ENCODE measurements around the gene FAM25A. TPM values are rescaled to one million over a fixed set of nuclear protein-coding genes. Genes with fewer than 3 reads are reported as not detected.
"Not testable (repeated sequence)": the region's sequence is repeated elsewhere in the genome, so short reads cannot be mapped to it uniquely, and the experiment has no call there.

The FAM25A gene
- total RNA-seq, 5 donors from 2014 or later (not counting 1 experiment from before 2014, with no cell fraction given) = not detected

GRCh38 chr10:87007674-87008073 is 12.4 kb upstream of the FAM25A start:
- H3K36me3 Mint-ChIP-seq; H3K27me3 ChIP-seq (replicated peaks in 1 of 2; ENCODE audit: control insufficient read depth in 2 of 2, extremely low read depth in 1 of 2, insufficient read depth in 2 of 2, low read length in 1 of 2); H3K27ac ChIP-seq (ENCODE audit: low read length); ATAC-seq (replicated peaks in 1 of 4); H3K9me3 ChIP-seq; H3K27ac Mint-ChIP-seq; H3K27me3 Mint-ChIP-seq; H3K4me1 ChIP-seq (ENCODE audit: control insufficient read depth in 1 of 2, extremely low read depth in 1 of 2, insufficient read depth in 2 of 2, low read length in 2 of 2); POLR2A ChIA-PET; DNase-seq; H3K9me3 Mint-ChIP-seq; H3K4me3 Mint-ChIP-seq; H3K4me3 ChIP-seq (ENCODE audit: control insufficient read depth in 1 of 2, extremely low read depth in 1 of 2, low read length in 1 of 2); CTCF ChIA-PET; H3K4me1 Mint-ChIP-seq; H3K36me3 ChIP-seq (ENCODE audit: control insufficient read depth in 2 of 2, extremely low read depth in 1 of 2, insufficient read depth in 1 of 2, low read length in 1 of 2): not testable (repeated sequence)
- WGBS (ENCODE audit: insufficient coverage) = no CpG with 5 or more reads among the region's 6 CpGs

DNA sequence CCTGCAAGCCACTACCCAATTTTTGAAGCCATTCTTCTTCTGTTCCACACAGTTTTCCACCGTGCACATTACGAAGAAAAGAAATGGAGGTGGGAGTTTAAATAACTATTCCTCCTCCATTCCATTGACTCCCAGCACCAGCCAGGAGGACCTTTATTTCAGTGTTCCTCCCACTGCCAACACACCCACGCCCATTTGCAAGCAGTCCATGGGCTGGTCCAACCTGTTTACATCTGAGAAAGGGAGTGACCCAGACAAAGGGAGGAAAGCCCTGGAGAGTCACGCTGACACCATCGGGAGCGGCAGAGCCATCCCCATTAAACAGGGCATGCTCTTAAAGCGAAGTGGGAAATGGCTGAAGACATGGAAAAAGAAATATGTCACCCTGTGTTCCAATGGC is 11.8 kb upstream of the FAM25A start:
- ATAC-seq (replicated peaks in 1 of 4); DNase-seq; H3K27ac ChIP-seq (ENCODE audit: low read length); H3K27me3 ChIP-seq (replicated peaks in 1 of 2; ENCODE audit: control insufficient read depth in 2 of 2, extremely low read depth in 1 of 2, insufficient read depth in 2 of 2, low read length in 1 of 2); H3K9me3 Mint-ChIP-seq; H3K27me3 Mint-ChIP-seq; H3K4me3 Mint-ChIP-seq; H3K36me3 ChIP-seq (ENCODE audit: control insufficient read depth in 2 of 2, extremely low read depth in 1 of 2, insufficient read depth in 1 of 2, low read length in 1 of 2); H3K4me1 Mint-ChIP-seq; POLR2A ChIA-PET; H3K27ac Mint-ChIP-seq; CTCF ChIA-PET; H3K36me3 Mint-ChIP-seq; H3K4me3 ChIP-seq (ENCODE audit: control insufficient read depth in 1 of 2, extremely low read depth in 1 of 2, low read length in 1 of 2); H3K9me3 ChIP-seq; H3K4me1 ChIP-seq (ENCODE audit: control insufficient read depth in 1 of 2, extremely low read depth in 1 of 2, insufficient read depth in 2 of 2, low read length in 2 of 2): not testable (repeated sequence)
- 43% methylated on average over 1 of the region's 7 CpGs for WGBS (ENCODE audit: insufficient coverage)

GRCh38 chr10:87009134-87009696 is 10.9 kb upstream of the FAM25A start:
- CTCF ChIA-PET; H3K36me3 ChIP-seq (ENCODE audit: control insufficient read depth in 2 of 2, extremely low read depth in 1 of 2, insufficient read depth in 1 of 2, low read length in 1 of 2); H3K36me3 Mint-ChIP-seq; H3K9me3 Mint-ChIP-seq; DNase-seq; H3K4me3 Mint-ChIP-seq; POLR2A ChIA-PET; H3K9me3 ChIP-seq; H3K27ac Mint-ChIP-seq; H3K27me3 Mint-ChIP-seq; H3K27ac ChIP-seq (ENCODE audit: low read length); H3K4me3 ChIP-seq (ENCODE audit: control insufficient read depth in 1 of 2, extremely low read depth in 1 of 2, low read length in 1 of 2); H3K4me1 Mint-ChIP-seq; ATAC-seq (replicated peaks in 1 of 4); H3K4me1 ChIP-seq (ENCODE audit: control insufficient read depth in 1 of 2, extremely low read depth in 1 of 2, insufficient read depth in 2 of 2, low read length in 2 of 2); H3K27me3 ChIP-seq (replicated peaks in 1 of 2; ENCODE audit: control insufficient read depth in 2 of 2, extremely low read depth in 1 of 2, insufficient read depth in 2 of 2, low read length in 1 of 2): not testable (repeated sequence)
- 84% methylated on average over 5 of the region's 18 CpGs for WGBS (ENCODE audit: insufficient coverage)

GRCh38 chr10:87013528-87013927 is 6.6 kb upstream of the FAM25A start:
- CTCF ChIA-PET = not testable (repeated sequence)

GRCh38 chr10:87014986-87015716 is 4.9 kb upstream of the FAM25A start:
- no CpG with 5 or more reads among the region's 10 CpGs for WGBS (ENCODE audit: insufficient coverage)
- H3K27me3 ChIP-seq (replicated peaks in 1 of 2; ENCODE audit: control insufficient read depth in 2 of 2, extremely low read depth in 1 of 2, insufficient read depth in 2 of 2, low read length in 1 of 2); H3K9me3 Mint-ChIP-seq; H3K4me3 Mint-ChIP-seq; H3K4me1 ChIP-seq (ENCODE audit: control insufficient read depth in 1 of 2, extremely low read depth in 1 of 2, insufficient read depth in 2 of 2, low read length in 2 of 2); POLR2A ChIA-PET; H3K27ac ChIP-seq (ENCODE audit: low read length); CTCF ChIA-PET; H3K9me3 ChIP-seq; ATAC-seq (replicated peaks in 1 of 4); H3K27me3 Mint-ChIP-seq; DNase-seq; H3K36me3 Mint-ChIP-seq; H3K36me3 ChIP-seq (ENCODE audit: control insufficient read depth in 2 of 2, extremely low read depth in 1 of 2, insufficient read depth in 1 of 2, low read length in 1 of 2); H3K4me1 Mint-ChIP-seq; H3K27ac Mint-ChIP-seq; H3K4me3 ChIP-seq (ENCODE audit: control insufficient read depth in 1 of 2, extremely low read depth in 1 of 2, low read length in 1 of 2): not testable (repeated sequence)

More at GRCh38 chr10:87013528-87013927, 6.6 kb upstream of the FAM25A start:
- H3K27ac ChIP-seq (ENCODE audit: low read length); H3K4me3 Mint-ChIP-seq; DNase-seq; H3K27me3 ChIP-seq (replicated peaks in 1 of 2; ENCODE audit: control insufficient read depth in 2 of 2, extremely low read depth in 1 of 2, insufficient read depth in 2 of 2, low read length in 1 of 2); H3K36me3 Mint-ChIP-seq; H3K36me3 ChIP-seq (ENCODE audit: control insufficient read depth in 2 of 2, extremely low read depth in 1 of 2, insufficient read depth in 1 of 2, low read length in 1 of 2); H3K4me1 Mint-ChIP-seq; POLR2A ChIA-PET; H3K4me1 ChIP-seq (ENCODE audit: control insufficient read depth in 1 of 2, extremely low read depth in 1 of 2, insufficient read depth in 2 of 2, low read length in 2 of 2); ATAC-seq (replicated peaks in 1 of 4); H3K9me3 ChIP-seq; H3K27me3 Mint-ChIP-seq; H3K27ac Mint-ChIP-seq; H3K9me3 Mint-ChIP-seq; H3K4me3 ChIP-seq (ENCODE audit: control insufficient read depth in 1 of 2, extremely low read depth in 1 of 2, low read length in 1 of 2): not testable (repeated sequence)
- WGBS (ENCODE audit: insufficient coverage) = no CpG with 5 or more reads among the region's 3 CpGs

DNA sequence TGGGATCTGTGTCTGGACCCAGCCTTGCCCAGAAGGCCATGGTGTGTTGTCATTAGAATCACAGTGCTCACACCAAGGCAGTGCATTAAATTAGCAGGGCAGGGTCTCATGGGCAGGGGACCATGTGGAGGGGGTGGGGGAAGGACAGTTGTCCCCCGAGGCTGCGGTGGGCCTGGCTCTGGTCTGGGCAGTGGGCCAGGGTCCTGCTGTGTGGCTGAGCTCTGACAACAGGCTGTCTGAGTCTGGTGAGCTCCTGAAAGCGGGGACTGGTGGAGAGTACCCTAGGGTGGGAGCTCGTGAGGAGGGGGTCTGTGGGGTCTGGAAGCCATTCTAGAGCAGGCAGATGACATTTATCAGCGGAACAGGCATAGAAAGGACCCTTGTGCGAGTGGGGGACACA is 2.0 kb upstream of the FAM25A start:
- H3K4me1 Mint-ChIP-seq; H3K9me3 Mint-ChIP-seq; H3K27me3 Mint-ChIP-seq; POLR2A ChIA-PET; H3K36me3 ChIP-seq (ENCODE audit: control insufficient read depth in 2 of 2, extremely low read depth in 1 of 2, insufficient read depth in 1 of 2, low read length in 1 of 2); ATAC-seq (replicated peaks in 1 of 4); CTCF ChIA-PET; H3K36me3 Mint-ChIP-seq; H3K9me3 ChIP-seq; DNase-seq; H3K4me1 ChIP-seq (ENCODE audit: control insufficient read depth in 1 of 2, extremely low read depth in 1 of 2, insufficient read depth in 2 of 2, low read length in 2 of 2); H3K27ac ChIP-seq (ENCODE audit: low read length); H3K4me3 Mint-ChIP-seq; H3K27me3 ChIP-seq (replicated peaks in 1 of 2; ENCODE audit: control insufficient read depth in 2 of 2, extremely low read depth in 1 of 2, insufficient read depth in 2 of 2, low read length in 1 of 2); H3K4me3 ChIP-seq (ENCODE audit: control insufficient read depth in 1 of 2, extremely low read depth in 1 of 2, low read length in 1 of 2); H3K27ac Mint-ChIP-seq: not testable (repeated sequence)
- WGBS (ENCODE audit: insufficient coverage) = 90% methylated on average over 3 of the region's 6 CpGs

DNA sequence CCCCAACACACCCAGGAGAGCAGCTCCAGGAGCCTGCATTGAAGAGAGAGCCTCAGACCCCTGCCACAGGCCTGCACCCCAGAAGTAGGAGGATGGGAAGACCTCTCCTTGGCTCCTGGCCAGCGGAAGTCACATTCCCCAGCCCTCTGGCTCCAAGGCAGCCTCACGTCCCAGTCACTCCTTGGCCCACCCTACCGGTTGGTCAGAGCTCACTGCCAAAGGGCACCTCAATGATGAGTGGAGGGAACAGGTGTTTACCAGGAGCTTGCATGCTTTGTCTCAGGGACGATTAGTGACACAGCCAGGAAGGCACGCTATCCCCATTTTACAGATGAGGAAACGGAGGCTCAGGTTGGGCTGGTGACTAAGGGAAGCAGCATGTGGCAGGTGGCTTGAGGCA is 1.0 kb upstream of the FAM25A start:
- H3K9me3 Mint-ChIP-seq; H3K27me3 Mint-ChIP-seq; H3K27me3 ChIP-seq (replicated peaks in 1 of 2; ENCODE audit: control insufficient read depth in 2 of 2, extremely low read depth in 1 of 2, insufficient read depth in 2 of 2, low read length in 1 of 2); H3K4me3 Mint-ChIP-seq; H3K4me1 ChIP-seq (ENCODE audit: control insufficient read depth in 1 of 2, extremely low read depth in 1 of 2, insufficient read depth in 2 of 2, low read length in 2 of 2); H3K27ac ChIP-seq (ENCODE audit: low read length); H3K9me3 ChIP-seq; DNase-seq; H3K36me3 Mint-ChIP-seq; H3K36me3 ChIP-seq (ENCODE audit: control insufficient read depth in 2 of 2, extremely low read depth in 1 of 2, insufficient read depth in 1 of 2, low read length in 1 of 2); POLR2A ChIA-PET; H3K4me3 ChIP-seq (ENCODE audit: control insufficient read depth in 1 of 2, extremely low read depth in 1 of 2, low read length in 1 of 2); CTCF ChIA-PET; ATAC-seq (replicated peaks in 1 of 4); H3K27ac Mint-ChIP-seq; H3K4me1 Mint-ChIP-seq: not testable (repeated sequence)
- WGBS (ENCODE audit: insufficient coverage) = no CpG with 5 or more reads among the region's 6 CpGs

Data from T-cell (primary cell).